GM10847 (cell line): ENCODE measurements around the gene NELL1.

Experiments
- POLR2A ChIP-seq: IDR thresholded peaks from 2 replicates; pipeline ENCODE4 v1.6.1; 2011; ENCODE audit not compliant: insufficient read length; ENCODE audit errors: extremely low read depth

Gene NELL1

DNA sequence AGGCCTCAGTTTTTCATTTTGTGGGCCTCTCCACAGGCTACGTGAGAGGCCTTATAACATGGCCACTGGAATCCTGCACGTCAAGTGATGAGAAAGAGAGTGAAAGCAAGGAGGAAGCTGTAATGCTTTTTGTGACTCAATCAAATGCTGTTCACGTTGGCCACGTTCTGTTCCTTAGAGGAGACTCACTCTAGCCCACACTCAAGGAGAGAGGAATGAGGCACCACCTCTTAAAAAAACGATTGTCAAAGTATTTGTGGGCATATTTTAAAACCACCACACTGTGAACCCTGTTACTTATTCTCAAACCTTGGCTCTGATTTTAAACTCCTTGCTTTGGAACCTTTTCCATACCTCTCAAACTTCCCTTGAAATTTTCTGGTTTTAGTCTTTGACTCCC, 705.0 kb downstream of the NELL1 start:
- TF ChIP-seq POLR2A: no peak

DNA sequence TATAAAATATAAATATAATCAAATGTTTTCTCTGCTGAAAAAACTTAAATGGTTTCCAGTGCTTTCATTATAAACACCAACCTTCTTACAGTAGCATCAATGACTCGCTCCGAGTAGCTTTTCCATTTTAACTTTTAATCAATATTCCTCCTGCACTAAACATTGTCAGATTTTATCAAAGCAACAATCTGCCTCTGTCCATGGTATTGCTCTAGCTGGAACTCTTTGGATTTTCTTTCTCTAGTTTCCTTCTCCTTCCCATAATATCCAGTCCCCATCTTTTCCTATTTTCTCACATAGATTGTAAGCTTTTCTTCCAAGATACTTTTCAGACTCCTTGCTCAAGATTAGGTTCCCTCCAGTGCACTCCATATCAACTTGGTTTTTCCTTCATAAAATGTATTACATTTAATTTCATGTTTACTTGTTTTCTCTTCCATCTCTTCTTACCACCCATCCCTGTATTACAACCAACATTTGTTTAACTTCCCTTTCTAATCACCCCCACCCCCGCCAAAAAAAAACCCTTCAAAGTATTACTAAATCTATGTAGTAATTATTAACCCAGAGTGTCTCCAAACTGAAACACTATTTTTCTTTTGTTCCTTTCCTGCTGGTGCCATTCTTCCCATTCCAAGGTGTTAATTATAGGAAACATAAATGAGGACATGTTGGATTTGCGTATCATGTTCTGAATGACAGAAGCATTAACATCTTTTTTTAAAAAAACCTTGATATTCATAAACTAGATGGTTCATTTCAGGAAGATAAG, 716.5 kb downstream of the NELL1 start:
- no peak for TF ChIP-seq POLR2A

GRCh38 chr11:21390430-21390829, 721.0 kb downstream of the NELL1 start:
- TF ChIP-seq POLR2A: no peak

DNA sequence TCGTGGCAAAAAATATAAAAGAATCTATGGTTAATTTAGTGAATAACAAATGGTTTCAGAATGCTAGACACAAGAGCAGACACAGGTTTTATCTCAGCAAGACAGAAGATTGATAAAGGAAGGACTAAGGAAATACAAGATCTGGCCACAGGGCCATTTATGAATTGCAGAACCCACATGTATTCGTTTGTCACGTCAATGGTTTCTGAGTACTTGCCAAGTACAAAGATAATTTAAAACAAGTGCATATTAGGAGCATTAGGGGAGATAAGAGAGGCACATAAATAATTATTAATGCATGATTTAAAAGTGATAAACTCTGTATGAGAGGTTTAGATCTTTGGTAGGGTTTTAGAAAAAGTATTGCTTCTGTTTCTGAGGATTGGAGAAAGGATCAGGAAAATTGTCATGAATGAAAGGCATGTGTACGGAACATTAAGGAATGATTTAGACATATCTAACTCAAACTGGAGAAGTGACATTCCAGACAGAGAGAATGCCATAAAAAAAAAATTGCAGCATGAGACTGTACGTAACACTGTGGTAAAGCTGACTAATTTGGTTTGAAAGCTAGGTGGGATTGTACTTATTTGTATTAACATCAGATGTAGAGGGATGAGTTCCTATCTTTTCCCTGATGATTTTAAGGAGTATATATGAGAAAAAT, 727.1 kb downstream of the NELL1 start:
- TF ChIP-seq POLR2A: no peak

DNA sequence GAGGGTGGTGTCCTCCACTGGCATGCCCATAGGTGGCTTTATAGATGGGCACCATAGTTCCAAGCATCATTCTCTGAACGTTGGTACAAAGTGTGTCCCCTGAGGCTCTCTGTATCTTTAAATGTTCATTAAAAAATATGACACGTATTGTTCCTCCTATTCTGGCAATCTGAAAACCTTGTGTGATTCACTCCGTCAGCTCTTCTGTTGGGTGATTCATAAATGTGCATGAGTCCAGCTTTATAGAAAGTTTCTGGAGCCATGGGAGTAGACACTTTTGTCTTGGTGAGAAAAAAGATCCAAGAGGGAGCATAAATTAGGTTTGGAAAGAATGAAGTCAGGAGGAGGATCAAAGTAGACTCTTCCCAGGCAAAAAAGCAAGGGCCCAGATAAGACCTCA, 728.8 kb downstream of the NELL1 start:
- no peak for TF ChIP-seq POLR2A

- no peak for TF ChIP-seq POLR2A
Measured at GRCh38 chr11:21401496-21401895, 732.1 kb downstream of the NELL1 start.

DNA sequence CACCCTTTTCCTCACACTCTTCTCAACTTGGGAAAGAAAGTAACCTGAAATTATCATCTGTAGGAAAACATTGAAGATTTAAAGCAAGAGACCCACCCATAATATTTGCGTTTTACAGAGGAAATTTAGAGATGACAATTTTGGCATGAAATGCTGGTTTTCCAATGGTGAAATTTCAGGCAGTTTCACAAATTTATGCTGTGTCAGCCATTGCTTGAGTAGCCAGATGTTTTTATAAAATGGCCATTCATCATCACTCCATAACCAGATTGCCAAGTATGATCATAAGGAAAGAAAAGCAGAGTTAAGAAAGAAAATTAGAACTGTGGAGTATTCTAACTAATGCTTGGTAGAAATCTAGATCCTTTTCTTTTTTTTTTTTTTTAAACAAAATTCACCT, 732.9 kb downstream of the NELL1 start:
- TF ChIP-seq POLR2A: no peak

GRCh38 chr11:21403069-21403468, 733.7 kb downstream of the NELL1 start:
- TF ChIP-seq POLR2A: no peak

DNA sequence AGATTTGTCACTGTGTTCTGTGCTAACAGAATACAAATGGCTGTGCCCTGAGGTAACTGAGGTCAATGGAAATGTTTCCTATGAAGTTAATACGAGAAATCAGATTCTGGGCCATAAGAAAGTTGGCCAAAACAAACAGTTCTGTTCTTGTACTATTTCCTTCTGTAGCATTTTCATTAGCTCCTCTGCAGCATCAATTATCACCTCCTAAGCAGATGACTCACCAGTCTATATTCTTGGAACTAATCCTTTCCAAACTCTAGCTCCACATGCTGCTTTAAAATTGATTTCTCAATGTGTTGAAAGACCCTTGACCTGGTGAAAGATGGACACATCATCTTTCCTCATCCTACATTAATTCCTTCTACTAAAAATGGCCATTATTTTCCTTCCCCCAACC, 736.0 kb downstream of the NELL1 start:
- no peak for TF ChIP-seq POLR2A

- no peak for TF ChIP-seq POLR2A
Measured at GRCh38 chr11:21410513-21410912, 741.1 kb downstream of the NELL1 start.

DNA sequence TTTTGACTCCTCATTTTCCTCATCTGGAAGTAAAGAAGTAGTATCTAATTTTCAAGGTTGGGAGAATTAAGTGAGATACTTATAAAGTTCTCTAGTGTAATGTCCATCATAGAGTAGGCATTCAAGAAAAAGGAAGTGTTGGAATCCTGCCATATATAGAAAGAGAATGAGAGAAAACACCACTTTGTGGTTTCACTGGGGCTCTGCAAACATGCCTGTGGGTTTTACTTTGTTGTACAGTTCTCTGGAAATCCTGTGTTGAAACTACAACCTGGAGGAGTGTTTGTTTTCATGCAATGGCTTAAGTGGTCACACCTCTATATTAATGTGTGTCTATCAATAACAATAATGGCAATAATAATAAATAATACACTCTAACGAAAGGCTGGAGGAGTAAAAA, 741.7 kb downstream of the NELL1 start:
- TF ChIP-seq POLR2A: no peak

DNA sequence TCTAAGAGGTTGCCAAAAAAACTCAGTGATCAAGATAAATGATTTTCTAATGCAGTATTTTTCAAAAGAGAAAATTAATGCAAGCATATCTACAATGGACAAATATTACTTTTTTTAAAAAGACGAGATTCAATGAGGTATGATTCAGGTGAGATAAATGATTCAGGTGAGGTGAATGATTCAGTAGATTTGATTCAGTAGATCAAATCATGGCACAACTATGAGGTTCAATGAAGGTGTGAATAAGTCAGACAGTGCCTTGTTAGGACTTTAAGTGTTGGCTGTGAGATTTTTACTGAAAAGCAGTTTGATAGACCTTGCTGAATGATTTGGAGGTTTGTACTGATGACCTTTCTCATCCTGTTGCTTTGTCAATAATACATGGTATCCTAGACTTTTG, 742.2 kb downstream of the NELL1 start:
- no peak for TF ChIP-seq POLR2A

DNA sequence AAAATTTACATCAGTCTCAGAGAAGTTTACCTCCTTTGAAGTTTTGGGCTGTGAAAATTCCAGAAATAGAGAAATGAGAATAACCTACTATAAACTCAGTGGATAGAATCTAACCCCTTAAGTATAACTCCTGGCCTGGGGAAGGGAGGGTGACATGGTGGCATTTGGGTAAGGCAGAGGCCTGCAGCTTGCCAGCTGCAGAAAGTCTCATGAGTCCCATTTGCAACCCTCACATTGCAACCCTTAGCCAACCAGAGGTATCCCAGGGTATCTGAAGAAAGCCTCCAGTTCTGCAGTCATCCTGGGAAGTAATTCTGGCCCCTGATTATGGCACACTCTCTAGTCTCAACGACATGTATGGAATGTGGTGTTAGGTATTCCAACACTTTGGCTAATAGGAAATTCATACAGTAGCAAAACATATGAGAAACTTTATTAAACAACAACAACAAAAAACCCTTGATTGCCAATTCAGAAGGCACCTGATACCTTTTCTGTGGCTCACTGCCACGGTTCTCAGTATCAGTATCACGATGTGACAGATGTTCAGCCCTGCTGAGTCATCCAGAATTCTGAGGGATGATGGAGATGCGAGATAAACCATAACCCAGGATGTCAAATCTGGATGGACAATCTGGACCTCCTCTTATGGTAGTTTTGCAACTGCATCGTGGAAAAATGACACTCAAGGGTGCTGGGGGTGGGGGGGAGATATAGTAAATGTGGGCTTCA, 743.4 kb downstream of the NELL1 start:
- no peak for TF ChIP-seq POLR2A

DNA sequence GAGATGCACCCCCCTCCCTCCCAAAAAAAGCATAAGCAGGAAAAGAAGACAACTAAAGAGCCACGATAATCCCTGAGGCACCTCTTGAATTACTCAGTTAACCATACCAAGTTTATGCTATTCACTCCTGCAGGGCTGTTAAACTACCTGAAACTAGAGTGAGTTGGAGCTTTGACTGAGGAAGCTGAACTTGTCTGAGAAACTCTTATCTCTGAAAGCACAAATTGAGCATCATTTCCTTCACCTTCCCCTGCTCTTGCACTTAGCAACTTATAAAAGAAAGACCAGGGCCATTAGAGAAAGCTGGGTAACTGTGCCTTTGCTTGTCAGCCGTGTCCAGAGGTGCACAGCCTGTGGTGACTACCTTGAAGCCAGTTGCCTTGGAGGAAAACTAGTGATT, 745.6 kb downstream of the NELL1 start:
- TF ChIP-seq POLR2A: no peak

GRCh38 chr11:21415606-21416005, 746.2 kb downstream of the NELL1 start:
- TF ChIP-seq POLR2A: no peak

DNA sequence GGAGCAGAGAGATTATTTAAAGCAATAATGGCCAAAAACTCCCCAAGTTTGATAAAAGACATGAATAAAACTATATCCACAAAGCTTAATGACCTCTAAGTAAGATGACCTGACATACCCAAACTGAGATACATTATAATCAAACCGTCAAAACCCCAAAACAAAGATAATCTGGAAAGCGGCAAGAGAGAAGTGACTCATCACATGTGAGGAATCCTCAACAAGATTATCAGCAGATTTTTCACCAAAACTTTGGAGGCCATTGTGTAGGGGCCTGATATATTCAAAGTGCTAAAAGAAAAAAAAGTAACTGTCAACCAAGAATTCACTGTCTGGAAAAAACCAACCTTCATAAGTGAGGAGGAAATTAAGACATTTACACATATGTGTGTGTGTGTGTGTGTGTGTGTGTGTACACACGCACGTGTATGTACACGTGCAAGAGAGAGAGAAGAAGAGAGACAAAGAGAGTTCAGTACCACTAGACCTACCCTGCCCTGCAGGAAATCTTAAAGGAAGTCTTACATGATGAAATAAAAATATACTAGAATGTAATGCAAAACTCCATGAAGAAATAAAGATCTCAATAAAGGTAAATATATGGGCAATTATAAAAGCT, 752.4 kb downstream of the NELL1 start:
- TF ChIP-seq POLR2A: no peak
